GM18870 (cell line): ENCODE data around the gene WFDC10B.
"Not testable (repeated sequence)": the region's sequence is repeated elsewhere in the genome, so short reads cannot be mapped to it uniquely, and the experiment has no call there.

Experiments used
- ATAC-seq: cut with Tn5 transposase; IDR thresholded peaks from one replicate; pipeline ENCODE4 v1.9.1; 2021; ENCODE audit warnings: moderate library complexity; ENCODE audit not compliant: unreplicated experiment

Gene WFDC10B

GRCh38 chr20:45649312-45649863 is 55.4 kb downstream of the WFDC10B start:
- no peak for ATAC-seq

GRCh38 chr20:45647441-45648050 is 57.3 kb downstream of the WFDC10B start:
- ATAC-seq, result no peak

- no peak for ATAC-seq
Observed at GRCh38 chr20:45646875-45647274, 57.9 kb downstream of the WFDC10B start.

GRCh38 chr20:45645869-45646268 is 59.0 kb downstream of the WFDC10B start:
- not testable (repeated sequence) for ATAC-seq

GRCh38 chr20:45641076-45641475 is 63.7 kb downstream of the WFDC10B start:
- not testable (repeated sequence) for ATAC-seq

GRCh38 chr20:45639687-45640086 is 65.1 kb downstream of the WFDC10B start:
- no peak for ATAC-seq

GRCh38 chr20:45636513-45636912 is 68.3 kb downstream of the WFDC10B start:
- no peak for ATAC-seq
